ENCODE data around the gene MACIR. TPM values are rescaled to one million over a fixed set of nuclear protein-coding genes. Genes with fewer than 3 reads are reported as not detected.
A peak's percentile ranks its signal among the peaks of the same experiment; 100 is the strongest.

Gene MACIR
- total RNA-seq, 1 donor from 2014 or later = 10.8 TPM

- no peak for DNase-seq (ENCODE audit: low spot score, unreplicated experiment)
- Mint-ChIP-seq H3K27ac (no peak overlapping the region), H3K36me3 (ENCODE audit: insufficient read depth) (no peaks in the 10 kb centered on the region), H3K4me3 (ENCODE audit: low read depth) (no peak overlapping the region), H3K9me3 (ENCODE audit: low read depth) (no peaks in the 10 kb centered on the region), H3K27me3 (no peaks in the 10 kb centered on the region), H3K4me1 (ENCODE audit: low read depth) (peaks cover 14% of the 10 kb centered on the region)
- TF ChIP-seq, protein P1, sequence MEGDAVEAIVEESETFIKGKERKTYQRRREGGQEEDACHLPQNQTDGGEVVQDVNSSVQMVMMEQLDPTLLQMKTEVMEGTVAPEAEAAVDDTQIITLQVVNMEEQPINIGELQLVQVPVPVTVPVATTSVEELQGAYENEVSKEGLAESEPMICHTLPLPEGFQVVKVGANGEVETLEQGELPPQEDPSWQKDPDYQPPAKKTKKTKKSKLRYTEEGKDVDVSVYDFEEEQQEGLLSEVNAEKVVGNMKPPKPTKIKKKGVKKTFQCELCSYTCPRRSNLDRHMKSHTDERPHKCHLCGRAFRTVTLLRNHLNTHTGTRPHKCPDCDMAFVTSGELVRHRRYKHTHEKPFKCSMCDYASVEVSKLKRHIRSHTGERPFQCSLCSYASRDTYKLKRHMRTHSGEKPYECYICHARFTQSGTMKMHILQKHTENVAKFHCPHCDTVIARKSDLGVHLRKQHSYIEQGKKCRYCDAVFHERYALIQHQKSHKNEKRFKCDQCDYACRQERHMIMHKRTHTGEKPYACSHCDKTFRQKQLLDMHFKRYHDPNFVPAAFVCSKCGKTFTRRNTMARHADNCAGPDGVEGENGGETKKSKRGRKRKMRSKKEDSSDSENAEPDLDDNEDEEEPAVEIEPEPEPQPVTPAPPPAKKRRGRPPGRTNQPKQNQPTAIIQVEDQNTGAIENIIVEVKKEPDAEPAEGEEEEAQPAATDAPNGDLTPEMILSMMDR (IDR thresholded peaks at IDR 0.05; ENCODE audit: unreplicated experiment) = no peak
Observed at GRCh38 chr5:103256178-103256577, 2.4 kb upstream of the MACIR start.

DNA sequence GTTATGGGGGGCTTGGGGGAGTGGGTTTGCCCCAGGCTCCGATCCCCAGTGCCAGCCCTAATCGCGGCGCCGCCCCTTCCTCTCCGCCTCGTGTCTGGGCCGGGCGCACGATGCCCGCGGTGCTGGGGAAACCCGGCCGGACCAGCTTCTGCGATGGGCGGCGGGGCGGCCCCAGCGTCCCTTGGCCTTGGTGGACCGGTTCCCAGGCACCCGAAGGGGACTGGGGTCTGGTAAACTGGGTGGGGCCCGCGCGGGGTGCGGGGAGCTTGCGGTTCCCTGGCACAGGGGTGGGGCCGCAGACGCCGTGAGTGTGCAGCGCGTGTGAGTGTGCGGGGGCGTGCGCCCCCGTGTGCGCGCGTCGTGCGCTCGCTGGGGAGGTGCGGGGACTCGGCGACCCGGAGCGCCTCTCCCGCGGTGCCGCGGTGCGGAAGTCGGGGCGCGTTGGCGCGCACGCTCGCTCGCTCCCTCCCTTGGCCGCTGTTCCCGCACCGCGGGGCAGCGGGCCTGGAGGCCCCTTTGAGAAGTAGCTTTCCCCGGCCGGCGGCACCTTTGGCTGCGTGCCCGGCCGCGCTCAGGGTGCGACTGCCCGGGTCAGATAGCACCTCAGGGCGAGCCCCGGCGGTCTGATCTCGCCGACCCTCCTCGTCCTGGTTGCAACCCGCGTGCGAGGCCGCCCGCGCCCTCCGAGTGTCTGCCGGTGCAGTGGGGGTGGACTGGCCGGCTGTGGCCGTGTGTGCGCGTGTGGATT lies 568 bp downstream of the MACIR start:
- Mint-ChIP-seq H3K27ac (peak overlapping the region; percentile 92), H3K4me3 (ENCODE audit: low read depth) (peak overlapping the region; percentile 87), H3K36me3 (ENCODE audit: insufficient read depth) (no peaks in the 10 kb centered on the region)

GRCh38 chr5:103259705-103260355 lies 1.3 kb downstream of the MACIR start:
- no peaks in the 10 kb centered on the region for H3K36me3 Mint-ChIP-seq (ENCODE audit: insufficient read depth)
- H3K4me1 Mint-ChIP-seq (ENCODE audit: low read depth) = peaks cover 35% of the 10 kb centered on the region
- no peaks in the 10 kb centered on the region for H3K9me3 Mint-ChIP-seq (ENCODE audit: low read depth)
- no peak for DNase-seq (ENCODE audit: low spot score, unreplicated experiment)
- TF ChIP-seq, protein P1 (IDR thresholded peaks at IDR 0.05; ENCODE audit: unreplicated experiment) = no peak
- peak overlapping the region; percentile 92 for H3K27ac Mint-ChIP-seq
- H3K4me3 Mint-ChIP-seq (ENCODE audit: low read depth) = peak overlapping the region; percentile 87
- no peaks in the 10 kb centered on the region for H3K27me3 Mint-ChIP-seq

More for the DNA sequence above, 568 bp downstream of the MACIR start:
- H3K9me3 Mint-ChIP-seq (ENCODE audit: low read depth) = no peaks in the 10 kb centered on the region
- H3K27me3 Mint-ChIP-seq = no peaks in the 10 kb centered on the region
- DNase-seq (ENCODE audit: low spot score, unreplicated experiment) = peak; percentile 46
- TF ChIP-seq, protein P1 (IDR thresholded peaks at IDR 0.05; ENCODE audit: unreplicated experiment) = no peak
- H3K4me1 Mint-ChIP-seq (ENCODE audit: low read depth) = peaks cover 30% of the 10 kb centered on the region

DNA sequence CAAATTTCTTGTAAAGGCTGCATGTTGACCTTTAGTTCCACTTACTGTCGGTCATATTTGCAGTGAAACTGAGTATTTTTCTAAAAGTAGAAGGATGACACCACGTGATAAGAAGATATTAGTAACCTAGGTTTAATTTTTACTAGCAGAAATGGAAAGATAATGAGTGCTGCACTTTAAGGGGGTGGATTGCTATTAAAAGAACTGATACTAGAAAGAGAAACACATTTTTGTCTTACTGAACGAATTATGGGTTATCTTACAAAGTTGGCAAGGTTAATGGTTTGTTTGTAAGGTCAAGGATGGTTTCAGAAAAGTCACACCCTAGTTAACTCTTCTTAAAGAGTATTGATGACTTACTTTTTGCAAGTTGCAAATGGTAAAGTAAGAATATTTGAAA lies 2.4 kb downstream of the MACIR start:
- Mint-ChIP-seq H3K9me3 (ENCODE audit: low read depth) (no peaks in the 10 kb centered on the region), H3K4me1 (ENCODE audit: low read depth) (peaks cover 40% of the 10 kb centered on the region), H3K36me3 (ENCODE audit: insufficient read depth) (no peaks in the 10 kb centered on the region), H3K27ac (no peak overlapping the region), H3K27me3 (no peaks in the 10 kb centered on the region), H3K4me3 (ENCODE audit: low read depth) (peak overlapping the region; percentile 54)
- TF ChIP-seq, protein P1 (IDR thresholded peaks at IDR 0.05; ENCODE audit: unreplicated experiment) = no peak
- no peak for DNase-seq (ENCODE audit: low spot score, unreplicated experiment)

DNA sequence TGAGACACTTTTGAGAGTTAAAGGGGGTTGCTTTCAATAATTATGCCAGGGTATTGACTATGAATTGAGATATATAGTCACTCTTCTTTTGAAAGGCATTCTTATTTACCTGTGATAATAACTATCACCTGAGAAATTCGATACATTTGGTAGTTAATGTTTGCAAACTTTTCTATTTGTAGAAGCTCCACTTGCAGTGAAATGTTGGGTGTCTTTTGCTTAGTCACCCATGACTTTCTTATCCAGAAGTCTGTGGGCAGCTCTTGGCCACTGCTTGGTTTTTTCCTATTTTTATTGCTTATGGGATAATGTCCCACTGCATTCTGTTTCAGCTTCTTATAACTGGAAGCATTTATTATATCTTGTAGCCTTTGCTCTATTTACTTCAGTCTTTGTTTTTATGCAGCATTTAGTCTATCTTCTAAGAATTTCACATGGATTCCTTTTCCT lies 3.9 kb downstream of the MACIR start:
- peaks cover 40% of the 10 kb centered on the region for H3K4me1 Mint-ChIP-seq (ENCODE audit: low read depth)
- H3K27me3 Mint-ChIP-seq = no peaks in the 10 kb centered on the region
- no peak for DNase-seq (ENCODE audit: low spot score, unreplicated experiment)
- no peak overlapping the region for H3K4me3 Mint-ChIP-seq (ENCODE audit: low read depth)
- H3K9me3 Mint-ChIP-seq (ENCODE audit: low read depth) = no peaks in the 10 kb centered on the region
- TF ChIP-seq, protein P1 (IDR thresholded peaks at IDR 0.05; ENCODE audit: unreplicated experiment) = no peak
- H3K36me3 Mint-ChIP-seq (ENCODE audit: insufficient read depth) = no peaks in the 10 kb centered on the region
- peak overlapping the region; percentile 26 for H3K27ac Mint-ChIP-seq

Data from progenitor cell of endocrine pancreas (in vitro differentiated cells).